GM12872 (cell line): ENCODE results near the gene IFIT1B.

Experiments
- TF ChIP-seq, protein P1 (sequence below): IDR thresholded peaks from 3 replicates; pipeline ENCODE4 v1.5.1; 2011; ENCODE audit warnings: low read depth, mild to moderate bottlenecking, low read length, moderate library complexity; ENCODE audit not compliant: insufficient read depth

IFIT1B gene

GRCh38 chr10:89337484-89337883 is 40.4 kb upstream of the IFIT1B start:
- TF ChIP-seq, protein P1, sequence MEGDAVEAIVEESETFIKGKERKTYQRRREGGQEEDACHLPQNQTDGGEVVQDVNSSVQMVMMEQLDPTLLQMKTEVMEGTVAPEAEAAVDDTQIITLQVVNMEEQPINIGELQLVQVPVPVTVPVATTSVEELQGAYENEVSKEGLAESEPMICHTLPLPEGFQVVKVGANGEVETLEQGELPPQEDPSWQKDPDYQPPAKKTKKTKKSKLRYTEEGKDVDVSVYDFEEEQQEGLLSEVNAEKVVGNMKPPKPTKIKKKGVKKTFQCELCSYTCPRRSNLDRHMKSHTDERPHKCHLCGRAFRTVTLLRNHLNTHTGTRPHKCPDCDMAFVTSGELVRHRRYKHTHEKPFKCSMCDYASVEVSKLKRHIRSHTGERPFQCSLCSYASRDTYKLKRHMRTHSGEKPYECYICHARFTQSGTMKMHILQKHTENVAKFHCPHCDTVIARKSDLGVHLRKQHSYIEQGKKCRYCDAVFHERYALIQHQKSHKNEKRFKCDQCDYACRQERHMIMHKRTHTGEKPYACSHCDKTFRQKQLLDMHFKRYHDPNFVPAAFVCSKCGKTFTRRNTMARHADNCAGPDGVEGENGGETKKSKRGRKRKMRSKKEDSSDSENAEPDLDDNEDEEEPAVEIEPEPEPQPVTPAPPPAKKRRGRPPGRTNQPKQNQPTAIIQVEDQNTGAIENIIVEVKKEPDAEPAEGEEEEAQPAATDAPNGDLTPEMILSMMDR, result no peak

- TF ChIP-seq, protein P1, result no peak
Measured at GRCh38 chr10:89338713-89339112, 39.1 kb upstream of the IFIT1B start.

DNA sequence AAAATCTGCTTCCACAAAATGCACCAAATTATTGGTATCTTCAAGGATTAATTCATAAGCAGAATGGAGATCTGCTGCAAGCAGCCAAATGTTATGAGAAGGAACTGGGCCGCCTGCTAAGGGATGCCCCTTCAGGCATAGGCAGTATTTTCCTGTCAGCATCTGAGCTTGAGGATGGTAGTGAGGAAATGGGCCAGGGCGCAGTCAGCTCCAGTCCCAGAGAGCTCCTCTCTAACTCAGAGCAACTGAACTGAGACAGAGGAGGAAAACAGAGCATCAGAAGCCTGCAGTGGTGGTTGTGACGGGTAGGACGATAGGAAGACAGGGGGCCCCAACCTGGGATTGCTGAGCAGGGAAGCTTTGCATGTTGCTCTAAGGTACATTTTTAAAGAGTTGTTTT is 38.0 kb upstream of the IFIT1B start:
- TF ChIP-seq, protein P1, result no peak

GRCh38 chr10:89341649-89342048 is 36.2 kb upstream of the IFIT1B start:
- TF ChIP-seq, protein P1, result no peak

GRCh38 chr10:89342206-89342958 is 35.5 kb upstream of the IFIT1B start:
- TF ChIP-seq, protein P1, result no peak

- TF ChIP-seq, protein P1, result no peak
Measured at GRCh38 chr10:89343089-89343767, 34.6 kb upstream of the IFIT1B start.

- TF ChIP-seq, protein P1, result no peak
Measured at GRCh38 chr10:89344156-89344555, 33.7 kb upstream of the IFIT1B start.
